Choroid plexus epithelial cell (primary cell): ENCODE data around the gene CD151.
A peak's percentile ranks its signal among the peaks of the same experiment; 100 is the strongest.

Experiments
- DNase-seq: peaks from one replicate; pipeline ENCODE4 v3.0.0-alpha.2; 2010; ENCODE audit warnings: low read depth
- H3K4me3 ChIP-seq: 2 replicates; pipeline ENCODE4 v1.5.1; 2011; ENCODE audit warnings: low read depth, mild to moderate bottlenecking, control low read depth, low read length, moderate library complexity
- TF ChIP-seq, protein P1 (sequence below): conservative IDR thresholded peaks from 2 replicates; pipeline ENCODE4 v1.5.1; 2011; ENCODE audit warnings: low read depth, mild to moderate bottlenecking, control low read depth, inconsistent platforms, low read length, moderate library complexity

Gene CD151

DNA sequence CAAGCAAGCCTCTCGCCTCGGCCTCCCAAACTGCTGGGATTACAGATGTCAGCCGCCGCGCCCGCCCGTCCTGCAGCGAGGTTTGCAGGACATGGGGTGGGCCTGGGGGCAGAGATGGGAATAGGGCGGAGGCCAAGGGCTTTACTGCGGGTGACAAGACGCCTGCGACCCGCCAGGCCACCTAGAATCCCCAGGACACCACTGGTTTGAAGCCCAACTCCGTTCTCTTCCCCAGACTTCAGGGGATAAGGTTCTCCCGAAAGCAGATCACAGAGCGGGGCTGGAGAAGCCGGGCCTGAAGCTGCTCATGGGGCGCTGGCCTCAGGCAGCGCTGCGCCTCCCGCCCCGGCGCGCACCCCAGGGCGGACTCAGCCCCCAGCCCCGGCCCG is 9.2 kb downstream of the CD151 start:
- TF ChIP-seq, protein P1, sequence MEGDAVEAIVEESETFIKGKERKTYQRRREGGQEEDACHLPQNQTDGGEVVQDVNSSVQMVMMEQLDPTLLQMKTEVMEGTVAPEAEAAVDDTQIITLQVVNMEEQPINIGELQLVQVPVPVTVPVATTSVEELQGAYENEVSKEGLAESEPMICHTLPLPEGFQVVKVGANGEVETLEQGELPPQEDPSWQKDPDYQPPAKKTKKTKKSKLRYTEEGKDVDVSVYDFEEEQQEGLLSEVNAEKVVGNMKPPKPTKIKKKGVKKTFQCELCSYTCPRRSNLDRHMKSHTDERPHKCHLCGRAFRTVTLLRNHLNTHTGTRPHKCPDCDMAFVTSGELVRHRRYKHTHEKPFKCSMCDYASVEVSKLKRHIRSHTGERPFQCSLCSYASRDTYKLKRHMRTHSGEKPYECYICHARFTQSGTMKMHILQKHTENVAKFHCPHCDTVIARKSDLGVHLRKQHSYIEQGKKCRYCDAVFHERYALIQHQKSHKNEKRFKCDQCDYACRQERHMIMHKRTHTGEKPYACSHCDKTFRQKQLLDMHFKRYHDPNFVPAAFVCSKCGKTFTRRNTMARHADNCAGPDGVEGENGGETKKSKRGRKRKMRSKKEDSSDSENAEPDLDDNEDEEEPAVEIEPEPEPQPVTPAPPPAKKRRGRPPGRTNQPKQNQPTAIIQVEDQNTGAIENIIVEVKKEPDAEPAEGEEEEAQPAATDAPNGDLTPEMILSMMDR: no peak
- DNase-seq: no peak
- peak overlapping the region; percentile 91 for H3K4me3 ChIP-seq

DNA sequence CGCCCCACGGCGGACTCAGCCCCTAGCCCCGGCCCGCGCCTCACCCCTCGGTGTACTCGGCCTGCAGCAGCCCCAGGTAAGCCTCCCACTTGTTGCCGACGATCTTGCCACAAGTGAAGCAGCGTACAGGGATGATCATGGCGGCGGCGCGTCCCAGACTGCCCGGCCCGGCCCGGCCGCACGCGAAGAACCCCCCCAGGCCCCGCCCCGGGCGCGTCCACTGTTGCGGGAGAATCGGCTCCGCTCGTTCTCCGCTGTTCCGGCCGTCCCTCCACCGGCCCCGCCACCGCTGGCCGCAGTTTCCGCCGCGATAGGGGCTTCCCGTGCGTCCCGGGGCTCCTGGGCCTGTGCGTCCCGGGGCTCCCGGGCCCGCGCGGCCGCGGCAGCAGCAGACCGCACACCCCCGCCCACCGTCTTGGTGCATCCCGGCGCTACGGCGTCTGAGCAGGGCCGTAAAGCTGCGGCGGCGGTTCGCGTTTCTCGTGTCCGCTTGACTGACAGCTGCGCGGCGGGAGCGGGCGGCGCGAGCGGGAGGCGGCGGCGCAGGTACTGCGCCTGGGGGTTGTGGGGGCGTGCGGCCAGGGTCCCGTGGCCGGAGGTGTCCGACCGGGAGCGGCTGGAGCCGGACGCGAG is 9.7 kb downstream of the CD151 start, which contains the start of the genes POLR2L and TSPAN4:
Gene POLR2L (minus strand): TSS at position 160 of the 633 bp plus-strand sequence. CDS start 21 bp downstream, at position 139.
Gene TSPAN4 (plus strand): TSS at position 483 of the 633 bp plus-strand sequence. CDS start 7,453 bp downstream, outside the sequence.
- peak within 1 kb of the TSS; percentile 91 for H3K4me3 ChIP-seq
- TF ChIP-seq, protein P1: no peak
- DNase-seq: peak; percentile 94

DNA sequence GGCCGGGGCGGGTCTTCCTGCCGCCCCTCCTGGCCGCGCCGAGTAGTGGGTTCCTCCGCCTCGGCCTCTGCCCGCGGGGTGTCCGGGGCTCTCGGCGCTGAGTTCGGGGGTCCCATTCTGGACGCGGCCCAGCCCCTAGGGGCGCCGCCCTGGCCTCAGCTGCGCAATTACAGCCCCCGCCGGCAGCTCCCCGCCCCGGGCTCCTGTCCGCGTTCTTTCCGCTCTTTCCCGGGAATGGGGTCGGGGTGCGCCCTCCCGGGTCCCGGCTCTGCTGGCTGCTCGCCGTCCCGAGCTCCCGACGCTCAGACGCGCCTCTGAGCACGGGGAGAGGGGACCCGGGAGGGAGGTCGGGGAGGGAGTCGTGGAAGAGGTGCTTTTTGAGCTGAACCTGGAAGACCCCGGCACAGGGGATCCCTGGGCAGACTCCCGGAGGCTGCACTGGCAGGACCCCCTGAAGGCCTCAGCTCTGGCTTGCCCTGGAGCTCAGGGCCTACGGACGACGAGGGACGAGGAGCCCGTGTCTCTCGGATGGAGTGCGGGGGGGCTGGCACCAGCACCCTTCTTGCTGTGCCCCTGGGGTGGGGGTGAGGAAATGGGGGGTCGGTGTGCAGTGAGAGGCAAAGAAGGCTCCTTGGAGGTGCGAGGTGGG is 10.5 kb downstream of the CD151 start:
- DNase-seq: no peak
- TF ChIP-seq, protein P1: no peak
- H3K4me3 ChIP-seq: peak overlapping the region; percentile 91

DNA sequence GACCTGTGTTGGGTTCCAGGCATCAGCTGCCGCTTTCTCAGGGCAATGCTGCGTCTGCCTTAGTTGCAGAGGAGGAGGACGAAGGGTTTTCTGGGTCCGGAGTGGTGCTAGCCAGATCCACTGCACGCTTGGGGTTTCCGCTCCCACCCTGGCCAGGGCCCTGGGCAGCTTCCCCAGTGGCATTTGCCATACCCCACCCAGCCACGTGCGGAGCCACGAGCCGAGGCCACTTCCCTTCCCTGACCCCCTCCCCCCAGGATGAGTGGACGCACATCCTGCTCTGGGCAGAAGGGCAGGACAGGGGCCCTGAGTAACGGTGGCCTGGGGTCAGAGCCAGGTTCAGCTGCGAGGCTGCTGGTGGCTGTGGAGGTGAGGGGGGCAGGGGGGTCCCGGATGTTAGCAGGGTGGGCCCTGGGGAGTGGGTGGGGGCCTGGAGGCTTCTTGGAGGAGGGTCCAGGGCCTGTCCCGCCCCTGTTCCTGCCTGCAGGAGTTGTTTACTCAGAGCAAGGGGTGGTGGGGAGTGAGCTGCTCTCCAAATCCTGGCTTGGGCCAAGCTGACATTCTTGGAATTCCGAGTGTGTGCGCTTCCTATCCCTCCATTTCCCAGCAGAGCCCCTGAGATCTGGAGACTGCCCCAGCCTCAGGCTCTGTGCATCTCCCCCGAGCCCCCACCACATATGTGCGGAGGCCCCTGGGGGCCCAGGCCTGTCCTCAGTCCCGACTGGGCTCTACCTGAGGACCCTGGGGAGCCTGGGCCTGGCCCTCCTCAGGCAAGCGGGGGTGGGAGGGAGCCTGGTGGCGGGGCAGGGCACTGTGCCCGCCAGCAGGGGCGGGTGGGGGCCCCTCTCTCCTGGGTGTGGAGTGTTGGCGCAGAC is 11.3 kb downstream of the CD151 start:
- peak; percentile 97 for DNase-seq
- peak overlapping the region; percentile 91 for H3K4me3 ChIP-seq
- TF ChIP-seq, protein P1: no peak

DNA sequence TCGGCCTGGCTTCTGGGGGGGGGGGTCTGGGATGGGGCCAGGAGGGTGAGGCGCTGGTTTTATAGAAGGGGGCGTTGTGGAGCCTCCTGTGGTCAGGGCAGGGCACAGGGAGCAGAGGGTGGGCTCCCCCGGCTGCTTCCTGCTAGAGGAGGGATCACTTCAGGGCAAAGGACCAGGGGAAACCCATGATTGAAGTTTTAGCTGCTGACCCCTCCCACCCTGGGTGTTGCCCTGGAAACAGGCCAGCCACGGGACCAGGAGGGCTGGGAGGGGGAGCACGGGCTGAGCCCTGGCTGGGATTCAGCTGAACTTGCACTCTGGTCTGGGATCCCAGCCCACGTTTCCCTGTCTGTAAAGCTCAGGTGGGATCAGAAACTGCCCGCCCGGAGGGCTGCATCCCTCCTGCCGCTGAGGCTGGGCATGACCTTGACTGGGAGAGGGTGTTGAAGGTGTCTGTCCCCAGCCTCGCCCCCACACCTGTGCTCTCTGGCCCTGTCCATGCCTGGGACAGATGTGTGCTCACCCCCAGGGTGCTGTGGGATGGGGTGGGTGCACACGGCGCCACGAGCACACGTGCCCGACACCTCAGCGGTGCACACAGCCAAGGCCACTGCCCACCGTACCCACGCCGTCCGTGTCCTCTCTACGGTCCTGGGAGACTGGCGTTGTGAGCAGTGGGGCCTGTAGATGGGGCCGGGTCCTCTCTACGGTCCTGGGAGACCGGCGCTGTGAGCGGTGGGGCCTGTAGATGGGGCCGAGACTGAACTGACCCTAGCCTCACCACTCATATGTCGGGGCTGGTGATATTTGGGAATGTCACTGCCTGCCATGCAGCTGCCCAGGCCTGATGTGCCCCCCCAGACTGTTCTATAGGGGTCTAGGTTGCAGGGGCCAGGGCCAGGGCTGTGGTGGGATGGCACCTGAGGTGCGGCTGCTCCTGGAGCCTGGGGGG is 12.2 kb downstream of the CD151 start:
- DNase-seq: peak; percentile 95
- peak overlapping the region; percentile 91 for H3K4me3 ChIP-seq
- TF ChIP-seq, protein P1: no peak

DNA sequence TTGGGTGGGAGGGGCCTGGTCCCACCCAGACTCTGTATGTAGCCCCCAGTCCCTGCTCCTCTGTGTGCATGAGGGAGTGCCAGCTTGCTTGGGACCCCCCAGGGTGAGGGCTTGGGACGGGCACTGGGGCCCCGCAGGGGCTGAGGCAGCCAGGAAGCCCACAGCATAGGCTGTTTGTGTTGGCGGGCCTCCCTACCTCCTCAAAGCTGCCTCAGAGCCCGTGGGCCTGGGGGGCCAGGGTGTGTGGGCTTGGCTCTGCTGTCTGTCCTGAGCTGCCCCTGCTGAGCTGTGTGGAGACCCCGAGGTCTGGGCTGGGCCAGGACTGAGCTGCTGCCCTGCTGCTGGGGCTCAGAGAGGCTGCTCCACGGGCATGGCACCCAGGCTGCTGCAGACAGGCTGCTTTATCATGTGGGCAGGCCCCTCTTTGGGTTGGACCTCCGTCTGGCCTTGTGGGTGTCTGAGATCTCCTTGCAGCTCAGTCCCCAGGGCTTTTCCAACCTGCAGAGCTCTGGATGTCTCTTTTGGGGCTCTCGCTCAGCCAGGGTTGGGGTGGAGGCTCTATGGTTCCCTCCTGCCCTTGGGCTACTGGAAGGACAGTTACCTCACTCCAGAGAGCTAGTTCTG is 13.2 kb downstream of the CD151 start:
- TF ChIP-seq, protein P1: no peak
- DNase-seq: peak; percentile 49
- no peak overlapping the region for H3K4me3 ChIP-seq
